Measurements from ENCODE around the gene LSAMP. TPM values are rescaled to one million over a fixed set of nuclear protein-coding genes. Genes with fewer than 3 reads are reported as not detected.

LSAMP gene
- polyA plus RNA-seq, 1 of the 3 experiments (the other 2 are of a cell fraction): 6.6 TPM

DNA sequence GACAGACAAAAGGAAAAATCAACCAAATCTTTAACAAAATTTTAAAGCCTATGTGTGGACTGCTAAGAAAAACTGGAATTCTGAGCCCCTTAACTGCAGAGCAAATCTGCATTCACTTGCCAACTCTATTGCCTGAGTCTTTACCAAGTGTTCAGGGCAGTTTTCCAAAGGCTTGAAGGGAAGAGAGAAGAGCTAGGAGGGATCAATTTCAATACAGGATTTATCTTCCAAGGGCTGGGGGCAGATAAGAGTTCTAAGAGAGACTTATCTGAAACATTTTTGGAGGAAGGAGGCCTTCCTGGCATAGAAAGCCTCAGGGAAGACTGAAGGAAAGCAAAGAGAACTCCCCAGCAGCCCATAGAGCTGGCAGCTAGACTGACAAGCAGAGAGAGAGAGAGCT is 31.4 kb upstream of the LSAMP start:
- H3K36me3 ChIP-seq (replicated peaks in 1 of 2; ENCODE audit: control insufficient read depth in 1 of 2, insufficient read depth in 2 of 2, low read length in 1 of 2): no peaks in the 10 kb centered on the region
- no peak overlapping the region for H3K4me3 ChIP-seq (ENCODE audit: low read depth in 2 of 2, low read length in 1 of 2)
- peaks cover 0 to 8% of the 10 kb centered on the region in 2 experiments; a peak in 2 of 4 replicates for H3K4me1 ChIP-seq (ENCODE audit: control insufficient read depth in 1 of 2, insufficient read depth in 2 of 2, low read depth in 1 of 2, low read length in 1 of 2)
- no peaks in the 10 kb centered on the region for H3K27me3 ChIP-seq (ENCODE audit: insufficient read depth)
- H3K9me3 ChIP-seq: no peaks in the 10 kb centered on the region
- TF ChIP-seq MXI1 (IDR thresholded peaks at IDR 0.05; ENCODE audit: low read depth, low read length): no peak
- TF ChIP-seq FOXJ3 (CRISPR knock-in tag; IDR thresholded peaks at IDR 0.05): no peak
- TF ChIP-seq, protein P1, sequence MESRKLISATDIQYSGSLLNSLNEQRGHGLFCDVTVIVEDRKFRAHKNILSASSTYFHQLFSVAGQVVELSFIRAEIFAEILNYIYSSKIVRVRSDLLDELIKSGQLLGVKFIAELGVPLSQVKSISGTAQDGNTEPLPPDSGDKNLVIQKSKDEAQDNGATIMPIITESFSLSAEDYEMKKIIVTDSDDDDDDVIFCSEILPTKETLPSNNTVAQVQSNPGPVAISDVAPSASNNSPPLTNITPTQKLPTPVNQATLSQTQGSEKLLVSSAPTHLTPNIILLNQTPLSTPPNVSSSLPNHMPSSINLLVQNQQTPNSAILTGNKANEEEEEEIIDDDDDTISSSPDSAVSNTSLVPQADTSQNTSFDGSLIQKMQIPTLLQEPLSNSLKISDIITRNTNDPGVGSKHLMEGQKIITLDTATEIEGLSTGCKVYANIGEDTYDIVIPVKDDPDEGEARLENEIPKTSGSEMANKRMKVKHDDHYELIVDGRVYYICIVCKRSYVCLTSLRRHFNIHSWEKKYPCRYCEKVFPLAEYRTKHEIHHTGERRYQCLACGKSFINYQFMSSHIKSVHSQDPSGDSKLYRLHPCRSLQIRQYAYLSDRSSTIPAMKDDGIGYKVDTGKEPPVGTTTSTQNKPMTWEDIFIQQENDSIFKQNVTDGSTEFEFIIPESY (IDR thresholded peaks at IDR 0.05; ENCODE audit: borderline replicate concordance, low read depth): no peak
- no peak for TF ChIP-seq FOSL2 (IDR thresholded peaks at IDR 0.05; ENCODE audit: borderline replicate concordance, low read depth)
- no peak for TF ChIP-seq YY1 (IDR thresholded peaks at IDR 0.05; ENCODE audit: low read depth)
- no peak for TF ChIP-seq SIN3A (IDR thresholded peaks at IDR 0.05; ENCODE audit: borderline replicate concordance, low read depth, low read length)
- no peak for TF ChIP-seq RAD21 (IDR thresholded peaks at IDR 0.05; ENCODE audit: low read length)
- TF ChIP-seq, protein P2, sequence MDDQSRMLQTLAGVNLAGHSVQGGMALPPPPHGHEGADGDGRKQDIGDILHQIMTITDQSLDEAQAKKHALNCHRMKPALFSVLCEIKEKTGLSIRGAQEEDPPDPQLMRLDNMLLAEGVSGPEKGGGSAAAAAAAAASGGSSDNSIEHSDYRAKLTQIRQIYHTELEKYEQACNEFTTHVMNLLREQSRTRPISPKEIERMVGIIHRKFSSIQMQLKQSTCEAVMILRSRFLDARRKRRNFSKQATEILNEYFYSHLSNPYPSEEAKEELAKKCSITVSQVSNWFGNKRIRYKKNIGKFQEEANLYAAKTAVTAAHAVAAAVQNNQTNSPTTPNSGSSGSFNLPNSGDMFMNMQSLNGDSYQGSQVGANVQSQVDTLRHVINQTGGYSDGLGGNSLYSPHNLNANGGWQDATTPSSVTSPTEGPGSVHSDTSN (IDR thresholded peaks at IDR 0.05): no peak
- no peak for TF ChIP-seq RCOR1 (IDR thresholded peaks at IDR 0.05; ENCODE audit: low read length)
- TF ChIP-seq TEAD4 (IDR thresholded peaks at IDR 0.05; ENCODE audit: borderline replicate concordance, insufficient read depth): no peak
- no peak for TF ChIP-seq JUND (IDR thresholded peaks at IDR 0.05)
- TF ChIP-seq POLR2AphosphoS5 (IDR thresholded peaks at IDR 0.05; ENCODE audit: low read depth, low read length): no peak
- no peak for TF ChIP-seq NRF1 (IDR thresholded peaks at IDR 0.05; ENCODE audit: low read depth, low read length)
- no peak for TF ChIP-seq MEF2A (IDR thresholded peaks at IDR 0.05; ENCODE audit: borderline replicate concordance, low read depth)
- no peak for TF ChIP-seq EZH2phosphoT487 (IDR thresholded peaks at IDR 0.05; ENCODE audit: borderline replicate concordance, low read depth)
- no peak for TF ChIP-seq CHD2 (IDR thresholded peaks at IDR 0.05; ENCODE audit: low read length, partially characterized antibody)
- no peak overlapping the region for H2AFZ ChIP-seq (ENCODE audit: low read depth)
- H4K20me1 ChIP-seq (ENCODE audit: insufficient read depth): no peaks in the 10 kb centered on the region
- POLR2A ChIA-PET: no interaction called here
- H3K4me2 ChIP-seq: no peak overlapping the region
- H3K9me2 ChIP-seq: no peaks in the 10 kb centered on the region
- CTCF ChIA-PET: no interaction called here
- DNase-seq: no peak
- no peak overlapping the region for H3K27ac ChIP-seq (ENCODE audit: low read depth in 2 of 2, low read length in 1 of 2)
- no peak overlapping the region for H3K9ac ChIP-seq
- H3K79me2 ChIP-seq (ENCODE audit: insufficient read depth): no peaks in the 10 kb centered on the region
- peaks cover 13% of the 10 kb centered on the region for H3F3A ChIP-seq (replicated peaks; ENCODE audit: insufficient read depth)

GRCh38 chr3:116474801-116475200 is 29.5 kb upstream of the LSAMP start:
- peak overlapping the region; percentile 9; the same call in 1 of the 2 replicates for H2AFZ ChIP-seq (ENCODE audit: low read depth)
- POLR2A ChIA-PET: no interaction called here
- H3K9ac ChIP-seq: no peak overlapping the region
- H3K4me1 ChIP-seq (ENCODE audit: control insufficient read depth in 1 of 2, insufficient read depth in 2 of 2, low read depth in 1 of 2, low read length in 1 of 2): peaks cover 0 to 8% of the 10 kb centered on the region in 2 experiments; a peak in 2 of 4 replicates
- H3K36me3 ChIP-seq (replicated peaks in 1 of 2; ENCODE audit: control insufficient read depth in 1 of 2, insufficient read depth in 2 of 2, low read length in 1 of 2): no peaks in the 10 kb centered on the region
- H3K4me2 ChIP-seq: no peak overlapping the region
- no peak overlapping the region for H3K4me3 ChIP-seq (ENCODE audit: low read depth in 2 of 2, low read length in 1 of 2)
- no peak for DNase-seq
- no peaks in the 10 kb centered on the region for H4K20me1 ChIP-seq (ENCODE audit: insufficient read depth)
- H3K9me2 ChIP-seq: no peaks in the 10 kb centered on the region
- H3F3A ChIP-seq (replicated peaks; ENCODE audit: insufficient read depth): peaks cover 13% of the 10 kb centered on the region
- no peaks in the 10 kb centered on the region for H3K79me2 ChIP-seq (ENCODE audit: insufficient read depth)
- H3K9me3 ChIP-seq: no peaks in the 10 kb centered on the region
- peak overlapping the region in 1 of 2 experiments; percentile 2; a peak in 1 of 4 replicates for H3K27ac ChIP-seq (ENCODE audit: low read depth in 2 of 2, low read length in 1 of 2)
- no peaks in the 10 kb centered on the region for H3K27me3 ChIP-seq (ENCODE audit: insufficient read depth)
- CTCF ChIA-PET: interaction anchor here (0.7 to 1.6 kb wide), 2 partner anchors 26 to 79 kb away, joined by 3 read pairs; no protein-coding TSS in a partner anchor
- TF ChIP-seq TEAD4 (IDR thresholded peaks at IDR 0.05; ENCODE audit: borderline replicate concordance, insufficient read depth) (no peak), GABPA (IDR thresholded peaks at IDR 0.05; ENCODE audit: low read depth) (no peak), CHD2 (IDR thresholded peaks at IDR 0.05; ENCODE audit: low read length, partially characterized antibody) (no peak), POLR2AphosphoS5 (IDR thresholded peaks at IDR 0.05; ENCODE audit: low read depth, low read length) (no peak), SMC3 (IDR thresholded peaks at IDR 0.05; ENCODE audit: low read depth, low read length) (no peak), CTCF (IDR thresholded peaks at IDR 0.05) (no peak), JUND (IDR thresholded peaks at IDR 0.05) (no peak), RXRA (IDR thresholded peaks at IDR 0.05; ENCODE audit: borderline replicate concordance, low read depth) (no peak), NFIC (IDR thresholded peaks at IDR 0.05; ENCODE audit: borderline replicate concordance) (no peak), EP300 (IDR thresholded peaks at IDR 0.05; ENCODE audit: borderline replicate concordance in 1 of 2, low read depth in 1 of 2, low read length in 1 of 2) (no peak), GATA2 (CRISPR knock-in tag; IDR thresholded peaks at IDR 0.05) (no peak)
- TF ChIP-seq, protein P1 (IDR thresholded peaks at IDR 0.05; ENCODE audit: borderline replicate concordance, low read depth): no peak

Measured in SK-N-SH (cell line).